CD4-positive, alpha-beta T cell (primary cell): ENCODE measurements around the gene ERMARD. TPM values are rescaled to one million over a fixed set of nuclear protein-coding genes. Genes with fewer than 3 reads are reported as not detected.

Source experiments
- ATAC-seq: fragments of 200-7000 bp; cut with Tn5 transposase; one replicate; pipeline ENCODE4 v1.10.0; 2022; ENCODE audit warnings: mild to moderate bottlenecking; ENCODE audit not compliant: poor library complexity
- CTCF ChIA-PET: fragments of 350-600 bp; sonication (Branson Sonifier 250); formaldehyde crosslinking; loops from one replicate; lab custom pipeline; 2021; ENCODE audit warnings: antibody characterized with exemption, inconsistent platforms; lab: Charles Lee
- POLR2A ChIA-PET: fragments of 350-600 bp; sonication (Branson Sonifier 250); formaldehyde crosslinking; loops from one replicate; lab custom pipeline; 2021; ENCODE audit warnings: antibody characterized with exemption, inconsistent platforms; lab: Charles Lee
- DNase-seq, 14 experiments: peaks; one replicate each; pipeline ENCODE4 v3.0.0-alpha.2; 2013 to 2020; ENCODE audit warnings: mixed read lengths in 2 of 14
- H3K27ac ChIP-seq, 2 donors: one replicate each; pipeline versions ENCODE4 v1.5.1 to v1.7.0; 2013; ENCODE audit warnings: low read length in 2 of 2, low read depth in 1 of 2, mild to moderate bottlenecking in 1 of 2
- H3K27me3 ChIP-seq, 2 experiments: 1 replicate in 1 of 2; 2 replicates in 1 of 2; pipeline versions ENCODE4 v1.6.1 to v1.7.0; 2013; ENCODE audit warnings: low read length in 2 of 2, control low read depth in 1 of 2, mild to moderate bottlenecking in 1 of 2, moderate library complexity in 1 of 2; ENCODE audit not compliant: insufficient read depth in 2 of 2, control insufficient read depth in 1 of 2
- H3K36me3 ChIP-seq: one replicate; pipeline ENCODE4 v1.6.1; 2013; ENCODE audit warnings: low read length, control low read depth; ENCODE audit not compliant: insufficient read depth
- H3K4me1 ChIP-seq: one replicate; pipeline ENCODE4 v1.6.1; 2013; ENCODE audit warnings: low read length, control low read depth; ENCODE audit not compliant: insufficient read depth
- H3K4me3 ChIP-seq: one replicate; pipeline ENCODE4 v1.5.1; 2013; ENCODE audit warnings: mild to moderate bottlenecking, low read length, moderate library complexity
- H3K9me3 ChIP-seq, 2 experiments: 1 replicate in 1 of 2; 2 replicates in 1 of 2; pipeline versions ENCODE4 v1.6.1 to v1.7.0; 2013; ENCODE audit warnings: low read length in 2 of 2, mild to moderate bottlenecking in 2 of 2, control low read depth in 1 of 2, moderate library complexity in 1 of 2; ENCODE audit not compliant: control insufficient read depth in 1 of 2, insufficient read depth in 1 of 2
- H3K27ac Mint-ChIP-seq: one replicate; pipeline ENCODE4 v1.8.0; 2020; ENCODE audit warnings: mixed read lengths
- H3K27me3 Mint-ChIP-seq: one replicate; pipeline ENCODE4 v1.8.0; 2021; ENCODE audit warnings: mixed read lengths
- H3K36me3 Mint-ChIP-seq: one replicate; pipeline ENCODE4 v1.8.0; 2021; ENCODE audit warnings: low read depth, mixed read lengths
- H3K4me1 Mint-ChIP-seq: one replicate; pipeline ENCODE4 v1.8.0; 2021; ENCODE audit warnings: low read depth, mixed read lengths
- H3K4me3 Mint-ChIP-seq: one replicate; pipeline ENCODE4 v1.8.0; 2020; ENCODE audit warnings: mild to moderate bottlenecking, mixed read lengths
- H3K9me3 Mint-ChIP-seq: one replicate; pipeline ENCODE4 v1.8.0; 2020; ENCODE audit warnings: mixed read lengths
- intact Hi-C, 2 experiments: fragments of 100-400 bp; cut with DNase I in 1 of 2; cut with micrococcal nuclease in 1 of 2; formaldehyde crosslinking; loops; one replicate each; pipeline versions ENCODE4 v1.15.1 to v1.9.0; 2023 to 2025; cut with DNase I, micrococcal nuclease
- total RNA-seq, 174 experiments: library from RNA in 2 of 174; stranded (reverse) in 2 of 174; gene quantifications; one replicate each; pipeline ENCODE4 v1.2.3 and lab custom pipeline; 2021 to 2026
- TF ChIP-seq, protein P1 (sequence below): fragments of 200-600 bp; IDR thresholded peaks from one replicate; pipeline ENCODE4 v1.8.0; 2022; ENCODE audit warnings: antibody characterized with exemption, mild to moderate bottlenecking

ERMARD gene
- total RNA-seq, 2 experiments from 2014 or later, result 24.2 to 26.2 TPM

DNA sequence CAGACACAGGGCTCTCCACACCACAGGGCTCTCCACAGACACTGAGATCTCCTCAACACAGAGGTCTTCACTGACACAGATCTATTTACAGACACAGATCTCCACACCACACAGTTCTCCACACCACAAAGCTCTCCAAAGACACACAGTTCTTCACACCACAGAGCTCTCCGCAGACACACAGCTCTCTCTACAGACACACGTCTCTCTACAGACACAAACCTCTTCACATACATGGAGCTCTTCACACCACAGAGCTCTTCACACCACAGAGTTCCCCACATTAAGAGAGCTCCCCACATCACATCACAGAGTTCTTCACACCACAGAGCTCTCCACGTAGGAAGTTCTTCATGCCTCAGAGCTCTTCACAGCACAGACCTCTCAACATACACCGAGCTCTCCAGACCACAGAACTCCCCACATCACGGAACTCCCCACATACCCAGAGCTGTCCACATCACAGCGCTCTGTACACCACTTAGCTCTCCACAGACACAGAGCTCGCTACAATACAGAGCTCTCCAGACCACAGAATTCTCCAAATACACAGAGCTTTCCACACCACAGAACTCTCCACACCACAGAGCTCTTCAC is 53.9 kb downstream of the ERMARD start:
- Histone ChIP-seq H3K27me3 (peaks cover 6 to 12% of the 10 kb centered on the region in 2 experiments), H3K36me3 (no peaks in the 10 kb centered on the region), H3K9me3 (no peaks in the 10 kb centered on the region), H3K4me3 (no peak overlapping the region), H3K27ac (no peak overlapping the region), H3K4me1 (peaks cover 61% of the 10 kb centered on the region)
- Mint-ChIP-seq H3K4me3 (no peak overlapping the region), H3K27me3 (peaks cover 40% of the 10 kb centered on the region), H3K27ac (no peak overlapping the region), H3K36me3 (no peaks in the 10 kb centered on the region), H3K4me1 (peaks cover 58% of the 10 kb centered on the region), H3K9me3 (peaks cover 2% of the 10 kb centered on the region)
- ChIA-PET CTCF (no interaction called here), POLR2A (interaction anchor here (1.5 kb wide), 1 partner anchor 15 kb away, joined by 3 read pairs; no protein-coding TSS in a partner anchor)
- TF ChIP-seq, protein P1, sequence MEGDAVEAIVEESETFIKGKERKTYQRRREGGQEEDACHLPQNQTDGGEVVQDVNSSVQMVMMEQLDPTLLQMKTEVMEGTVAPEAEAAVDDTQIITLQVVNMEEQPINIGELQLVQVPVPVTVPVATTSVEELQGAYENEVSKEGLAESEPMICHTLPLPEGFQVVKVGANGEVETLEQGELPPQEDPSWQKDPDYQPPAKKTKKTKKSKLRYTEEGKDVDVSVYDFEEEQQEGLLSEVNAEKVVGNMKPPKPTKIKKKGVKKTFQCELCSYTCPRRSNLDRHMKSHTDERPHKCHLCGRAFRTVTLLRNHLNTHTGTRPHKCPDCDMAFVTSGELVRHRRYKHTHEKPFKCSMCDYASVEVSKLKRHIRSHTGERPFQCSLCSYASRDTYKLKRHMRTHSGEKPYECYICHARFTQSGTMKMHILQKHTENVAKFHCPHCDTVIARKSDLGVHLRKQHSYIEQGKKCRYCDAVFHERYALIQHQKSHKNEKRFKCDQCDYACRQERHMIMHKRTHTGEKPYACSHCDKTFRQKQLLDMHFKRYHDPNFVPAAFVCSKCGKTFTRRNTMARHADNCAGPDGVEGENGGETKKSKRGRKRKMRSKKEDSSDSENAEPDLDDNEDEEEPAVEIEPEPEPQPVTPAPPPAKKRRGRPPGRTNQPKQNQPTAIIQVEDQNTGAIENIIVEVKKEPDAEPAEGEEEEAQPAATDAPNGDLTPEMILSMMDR, result no peak
- intact Hi-C loops, result no loop called here
- DNase-seq (peak in 3 of 14 experiments; percentile 15 to 50 (median 28)), ATAC-seq (no peak)

DNA sequence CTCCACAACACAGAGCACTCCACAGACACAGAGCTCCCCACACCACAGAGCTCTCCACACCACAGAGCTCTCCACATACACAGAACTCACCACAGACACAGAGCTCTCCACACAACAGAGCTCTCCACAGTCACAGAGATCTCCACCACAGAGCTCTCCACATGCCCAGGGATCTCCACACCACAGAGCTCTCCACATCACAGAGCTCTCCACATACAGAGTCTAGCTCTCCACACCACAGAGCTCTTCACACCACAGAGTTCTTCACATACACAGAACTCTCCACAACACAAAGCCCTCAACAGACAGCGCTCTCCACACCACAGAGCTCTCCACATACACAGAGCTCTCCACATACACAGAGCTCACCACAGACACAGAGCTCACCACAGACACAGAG is 55.3 kb downstream of the ERMARD start:
- ChIA-PET POLR2A (interaction anchor here (1.5 kb wide), 1 partner anchor 17 kb away, joined by 3 read pairs; no protein-coding TSS in a partner anchor), CTCF (interaction anchor here (1.4 kb wide), 1 partner anchor 16 kb away, joined by 5 read pairs; no protein-coding TSS in a partner anchor)
- Histone ChIP-seq H3K27ac (no peak overlapping the region), H3K9me3 (no peaks in the 10 kb centered on the region), H3K27me3 (peaks cover 6 to 10% of the 10 kb centered on the region in 2 experiments), H3K36me3 (no peaks in the 10 kb centered on the region), H3K4me3 (no peak overlapping the region), H3K4me1 (peaks cover 66% of the 10 kb centered on the region)
- ATAC-seq, result peak; percentile 59
- H3K4me3 Mint-ChIP-seq, result peak overlapping the region; percentile 3
- H3K36me3 Mint-ChIP-seq, result no peaks in the 10 kb centered on the region
- peak in 5 of 14 experiments; percentile 22 to 73 (median 35) for DNase-seq
- H3K4me1 Mint-ChIP-seq, result peaks cover 58% of the 10 kb centered on the region
- peak overlapping the region; percentile 33 for H3K27ac Mint-ChIP-seq
- H3K27me3 Mint-ChIP-seq, result peaks cover 44% of the 10 kb centered on the region
- intact Hi-C loops, result no loop called here
- H3K9me3 Mint-ChIP-seq, result peaks cover 2% of the 10 kb centered on the region
- TF ChIP-seq, protein P1, result no peak

DNA sequence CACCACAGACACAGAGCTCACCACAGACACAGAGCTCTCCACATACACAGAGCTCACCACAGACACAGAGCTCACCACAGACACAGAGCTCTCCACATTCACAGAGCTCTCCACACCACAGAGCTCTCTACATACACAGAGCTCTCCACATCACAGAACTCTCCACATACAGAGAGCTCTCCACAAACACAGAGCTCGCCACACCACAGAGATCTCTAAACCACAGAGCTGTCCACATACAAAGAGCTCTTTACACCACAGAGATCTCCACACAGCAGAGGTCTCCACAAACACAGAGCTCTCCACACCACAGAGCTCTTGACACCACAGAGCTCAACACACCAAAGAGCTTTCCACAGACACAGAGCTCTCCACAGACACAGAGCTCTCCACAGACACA is 55.8 kb downstream of the ERMARD start:
- DNase-seq, result peak in 2 of 14 experiments; percentile 41 to 61
- Histone ChIP-seq H3K9me3 (no peaks in the 10 kb centered on the region), H3K27ac (no peak overlapping the region), H3K4me3 (no peak overlapping the region), H3K4me1 (peaks cover 66% of the 10 kb centered on the region), H3K36me3 (no peaks in the 10 kb centered on the region), H3K27me3 (peaks cover 6 to 8% of the 10 kb centered on the region in 2 experiments)
- Mint-ChIP-seq H3K9me3 (peaks cover 2% of the 10 kb centered on the region), H3K27ac (peak overlapping the region; percentile 22), H3K4me3 (no peak overlapping the region), H3K27me3 (peaks cover 44% of the 10 kb centered on the region), H3K4me1 (peaks cover 58% of the 10 kb centered on the region), H3K36me3 (no peaks in the 10 kb centered on the region)
- intact Hi-C loops, result no loop called here
- peak; percentile 30 for ATAC-seq
- ChIA-PET CTCF (interaction anchor here (1.4 kb wide), 1 partner anchor 17 kb away, joined by 5 read pairs; no protein-coding TSS in a partner anchor), POLR2A (no interaction called here)
- TF ChIP-seq, protein P1, result no peak
